ENCODE measurements around the gene BBOX1. TPM values are rescaled to one million over a fixed set of nuclear protein-coding genes. Genes with fewer than 3 reads are reported as not detected.

The BBOX1 gene
- polyA plus RNA-seq, 3 donors = not detected

DNA sequence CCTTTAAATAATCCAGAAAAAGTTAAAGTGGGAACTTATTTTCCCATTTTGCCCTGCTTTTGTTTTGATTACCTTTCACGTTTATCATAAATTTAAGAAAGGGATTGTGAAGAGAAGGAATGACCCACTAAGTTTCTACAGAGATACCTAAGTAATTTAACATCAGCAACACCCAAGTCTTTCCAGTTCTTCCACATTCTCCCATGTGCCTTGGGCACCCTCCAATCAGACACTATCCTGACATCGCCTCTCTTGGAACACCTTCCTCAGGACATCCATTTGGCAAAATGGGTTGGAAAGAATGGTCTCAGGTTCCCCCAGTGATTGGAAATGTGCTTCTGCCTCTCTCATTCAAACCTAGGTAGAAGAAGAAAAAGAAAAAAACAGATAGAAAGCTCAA is 6.3 kb downstream of the BBOX1 start:
- Mint-ChIP-seq H3K4me3 (no peak overlapping the region), H3K27me3 (ENCODE audit: low read depth in 3 of 3) (no peaks in the 10 kb centered on the region), H3K4me1 (no peaks in the 10 kb centered on the region), H3K27ac (no peak overlapping the region), H3K36me3 (no peaks in the 10 kb centered on the region), H3K9me3 (peaks cover 2 to 14% (median 8%) of the 10 kb centered on the region in 7 donors)
- Histone ChIP-seq H3K9me3 (replicated peaks in 1 of 2; ENCODE audit: control insufficient read depth in 1 of 2, insufficient read depth in 1 of 2, low read length in 2 of 2) (no peaks in the 10 kb centered on the region), H3K4me2 (replicated peaks; ENCODE audit: extremely low read depth, low read length, poor library complexity, severe bottlenecking) (no peak overlapping the region), H2AFZ (ENCODE audit: insufficient read depth, low read depth, low read length, poor library complexity, severe bottlenecking) (no peak overlapping the region), H3K79me2 (ENCODE audit: insufficient read depth, low read length) (no peaks in the 10 kb centered on the region), H3K4me1 (ENCODE audit: control insufficient read depth in 1 of 2, insufficient read depth in 2 of 2, low read length in 2 of 2) (no peaks in the 10 kb centered on the region), H3K27ac (ENCODE audit: low read depth in 1 of 2, low read length in 2 of 2) (no peak overlapping the region), H3K27me3 (ENCODE audit: control insufficient read depth in 2 of 2, insufficient read depth in 2 of 2, low read length in 2 of 2) (no peaks in the 10 kb centered on the region), H3K4me3 (replicated peaks in 1 of 3; ENCODE audit: low read depth in 2 of 3, low read length in 3 of 3) (no peak overlapping the region), H4K20me1 (ENCODE audit: insufficient read depth, low read length) (no peaks in the 10 kb centered on the region), H3K9ac (ENCODE audit: insufficient read depth, low read length, poor library complexity, severe bottlenecking) (no peak overlapping the region), H3K36me3 (replicated peaks in 1 of 2; ENCODE audit: control insufficient read depth in 1 of 2, insufficient read depth in 2 of 2, low read length in 2 of 2) (no peaks in the 10 kb centered on the region)
- intact Hi-C loops (cut with micrococcal nuclease) = no loop called here
- TF ChIP-seq, protein P1, sequence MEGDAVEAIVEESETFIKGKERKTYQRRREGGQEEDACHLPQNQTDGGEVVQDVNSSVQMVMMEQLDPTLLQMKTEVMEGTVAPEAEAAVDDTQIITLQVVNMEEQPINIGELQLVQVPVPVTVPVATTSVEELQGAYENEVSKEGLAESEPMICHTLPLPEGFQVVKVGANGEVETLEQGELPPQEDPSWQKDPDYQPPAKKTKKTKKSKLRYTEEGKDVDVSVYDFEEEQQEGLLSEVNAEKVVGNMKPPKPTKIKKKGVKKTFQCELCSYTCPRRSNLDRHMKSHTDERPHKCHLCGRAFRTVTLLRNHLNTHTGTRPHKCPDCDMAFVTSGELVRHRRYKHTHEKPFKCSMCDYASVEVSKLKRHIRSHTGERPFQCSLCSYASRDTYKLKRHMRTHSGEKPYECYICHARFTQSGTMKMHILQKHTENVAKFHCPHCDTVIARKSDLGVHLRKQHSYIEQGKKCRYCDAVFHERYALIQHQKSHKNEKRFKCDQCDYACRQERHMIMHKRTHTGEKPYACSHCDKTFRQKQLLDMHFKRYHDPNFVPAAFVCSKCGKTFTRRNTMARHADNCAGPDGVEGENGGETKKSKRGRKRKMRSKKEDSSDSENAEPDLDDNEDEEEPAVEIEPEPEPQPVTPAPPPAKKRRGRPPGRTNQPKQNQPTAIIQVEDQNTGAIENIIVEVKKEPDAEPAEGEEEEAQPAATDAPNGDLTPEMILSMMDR (IDR thresholded peaks at IDR 0.05) = no peak
- no CpG with 5 or more reads among the region's 2 CpGs for WGBS (ENCODE audit: insufficient coverage)
- DNase-seq = no peak

DNA sequence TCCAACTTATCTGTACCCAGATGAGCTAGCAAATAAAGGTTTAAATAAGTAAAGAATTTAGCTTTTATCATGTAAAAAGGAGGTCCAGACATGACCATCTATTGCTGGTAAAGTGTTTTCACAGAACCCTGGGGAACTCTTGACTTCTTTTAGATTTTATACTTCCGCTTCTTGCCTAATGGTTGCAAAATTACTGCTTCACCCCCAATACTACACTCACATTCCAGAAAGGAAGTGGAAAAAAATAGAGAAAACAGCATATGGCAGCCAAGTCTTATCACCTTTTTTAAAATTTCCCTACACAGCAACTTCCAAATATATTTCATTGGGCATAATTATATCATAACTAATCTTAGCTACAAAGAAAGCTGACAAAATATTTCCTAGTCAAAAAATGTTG is 12.1 kb downstream of the BBOX1 start:
- Histone ChIP-seq H2AFZ (ENCODE audit: insufficient read depth, low read depth, low read length, poor library complexity, severe bottlenecking) (no peak overlapping the region), H3K9me3 (replicated peaks in 1 of 2; ENCODE audit: control insufficient read depth in 1 of 2, insufficient read depth in 1 of 2, low read length in 2 of 2) (peaks cover 0 to 4% of the 10 kb centered on the region in 2 donors), H3K4me2 (replicated peaks; ENCODE audit: extremely low read depth, low read length, poor library complexity, severe bottlenecking) (no peak overlapping the region), H3K4me1 (ENCODE audit: control insufficient read depth in 1 of 2, insufficient read depth in 2 of 2, low read length in 2 of 2) (no peaks in the 10 kb centered on the region), H3K27me3 (ENCODE audit: control insufficient read depth in 2 of 2, insufficient read depth in 2 of 2, low read length in 2 of 2) (no peaks in the 10 kb centered on the region), H3K9ac (ENCODE audit: insufficient read depth, low read length, poor library complexity, severe bottlenecking) (no peak overlapping the region), H3K27ac (ENCODE audit: low read depth in 1 of 2, low read length in 2 of 2) (no peak overlapping the region), H3K79me2 (ENCODE audit: insufficient read depth, low read length) (no peaks in the 10 kb centered on the region), H3K4me3 (replicated peaks in 1 of 3; ENCODE audit: low read depth in 2 of 3, low read length in 3 of 3) (no peak overlapping the region), H4K20me1 (ENCODE audit: insufficient read depth, low read length) (no peaks in the 10 kb centered on the region), H3K36me3 (replicated peaks in 1 of 2; ENCODE audit: control insufficient read depth in 1 of 2, insufficient read depth in 2 of 2, low read length in 2 of 2) (no peaks in the 10 kb centered on the region)
- TF ChIP-seq, protein P1 (IDR thresholded peaks at IDR 0.05) = no peak
- Mint-ChIP-seq H3K27ac (no peak overlapping the region), H3K27me3 (ENCODE audit: low read depth in 3 of 3) (no peaks in the 10 kb centered on the region), H3K9me3 (peaks cover 0 to 12% (median 3%) of the 10 kb centered on the region in 7 donors), H3K36me3 (no peaks in the 10 kb centered on the region), H3K4me1 (no peaks in the 10 kb centered on the region), H3K4me3 (no peak overlapping the region)
- intact Hi-C loops (cut with micrococcal nuclease) = no loop called here
- WGBS (ENCODE audit: insufficient coverage) = no CpG with 5 or more reads among the region's 1 CpG
- DNase-seq = no peak

Measured in CD14-positive monocyte (primary cell).